Colon (tissue), 2 donors: ENCODE data around the gene LRP1B.
"Not testable (repeated sequence)": the region's sequence is repeated elsewhere in the genome, so short reads cannot be mapped to it uniquely, and the experiment has no call there.

Experiments
- FAIRE-seq: peaks from 2 replicates; lab custom pipeline; 2012; peaks lifted over from hg19 to GRCh38; lab: Jason Lieb, UNC
- donor health status: control.
- donor health status: control.

LRP1B gene

GRCh38 chr2:140601801-140602200 is 1529.0 kb downstream of the LRP1B start:
- FAIRE-seq = no peak

GRCh38 chr2:140601342-140601741 is 1529.5 kb downstream of the LRP1B start:
- FAIRE-seq = no peak

- no peak for FAIRE-seq
Measured at GRCh38 chr2:140600116-140600515, 1530.7 kb downstream of the LRP1B start.

GRCh38 chr2:140597836-140598235 is 1533.0 kb downstream of the LRP1B start:
- no peak for FAIRE-seq

- no peak for FAIRE-seq
Measured at GRCh38 chr2:140597205-140597604, 1533.6 kb downstream of the LRP1B start.

GRCh38 chr2:140596447-140596846 is 1534.4 kb downstream of the LRP1B start:
- FAIRE-seq = no peak

GRCh38 chr2:140595107-140595506 is 1535.7 kb downstream of the LRP1B start:
- no peak for FAIRE-seq

GRCh38 chr2:140593132-140593531 is 1537.7 kb downstream of the LRP1B start:
- FAIRE-seq = no peak

GRCh38 chr2:140589696-140590095 is 1541.1 kb downstream of the LRP1B start:
- FAIRE-seq = no peak

GRCh38 chr2:140589273-140589672 is 1541.5 kb downstream of the LRP1B start:
- FAIRE-seq = no peak

GRCh38 chr2:140586379-140586778 is 1544.4 kb downstream of the LRP1B start:
- FAIRE-seq = no peak

GRCh38 chr2:140585016-140585415 is 1545.8 kb downstream of the LRP1B start:
- FAIRE-seq = no peak

- no peak for FAIRE-seq
Measured at GRCh38 chr2:140584471-140584870, 1546.3 kb downstream of the LRP1B start.

- FAIRE-seq = no peak
Measured at GRCh38 chr2:140580532-140581151, 1550.2 kb downstream of the LRP1B start.

GRCh38 chr2:140577453-140577852 is 1553.4 kb downstream of the LRP1B start:
- FAIRE-seq = no peak

GRCh38 chr2:140567734-140568133 is 1563.1 kb downstream of the LRP1B start:
- FAIRE-seq = no peak

- no peak for FAIRE-seq
Measured at GRCh38 chr2:140565756-140566155, 1565.1 kb downstream of the LRP1B start.

GRCh38 chr2:140555701-140556100 is 1575.1 kb downstream of the LRP1B start:
- FAIRE-seq = no peak

GRCh38 chr2:140552634-140553033 is 1578.2 kb downstream of the LRP1B start:
- FAIRE-seq = no peak

GRCh38 chr2:140551287-140551686 is 1579.5 kb downstream of the LRP1B start:
- FAIRE-seq = no peak

GRCh38 chr2:140550821-140551220 is 1580.0 kb downstream of the LRP1B start:
- no peak for FAIRE-seq

GRCh38 chr2:140544769-140545168 is 1586.0 kb downstream of the LRP1B start:
- not testable (repeated sequence) for FAIRE-seq

GRCh38 chr2:140542627-140543026 is 1588.2 kb downstream of the LRP1B start:
- FAIRE-seq = no peak

GRCh38 chr2:140539242-140539875 is 1591.5 kb downstream of the LRP1B start:
- FAIRE-seq = no peak
